ENCODE measurements around the gene PLSCR3.

DNA sequence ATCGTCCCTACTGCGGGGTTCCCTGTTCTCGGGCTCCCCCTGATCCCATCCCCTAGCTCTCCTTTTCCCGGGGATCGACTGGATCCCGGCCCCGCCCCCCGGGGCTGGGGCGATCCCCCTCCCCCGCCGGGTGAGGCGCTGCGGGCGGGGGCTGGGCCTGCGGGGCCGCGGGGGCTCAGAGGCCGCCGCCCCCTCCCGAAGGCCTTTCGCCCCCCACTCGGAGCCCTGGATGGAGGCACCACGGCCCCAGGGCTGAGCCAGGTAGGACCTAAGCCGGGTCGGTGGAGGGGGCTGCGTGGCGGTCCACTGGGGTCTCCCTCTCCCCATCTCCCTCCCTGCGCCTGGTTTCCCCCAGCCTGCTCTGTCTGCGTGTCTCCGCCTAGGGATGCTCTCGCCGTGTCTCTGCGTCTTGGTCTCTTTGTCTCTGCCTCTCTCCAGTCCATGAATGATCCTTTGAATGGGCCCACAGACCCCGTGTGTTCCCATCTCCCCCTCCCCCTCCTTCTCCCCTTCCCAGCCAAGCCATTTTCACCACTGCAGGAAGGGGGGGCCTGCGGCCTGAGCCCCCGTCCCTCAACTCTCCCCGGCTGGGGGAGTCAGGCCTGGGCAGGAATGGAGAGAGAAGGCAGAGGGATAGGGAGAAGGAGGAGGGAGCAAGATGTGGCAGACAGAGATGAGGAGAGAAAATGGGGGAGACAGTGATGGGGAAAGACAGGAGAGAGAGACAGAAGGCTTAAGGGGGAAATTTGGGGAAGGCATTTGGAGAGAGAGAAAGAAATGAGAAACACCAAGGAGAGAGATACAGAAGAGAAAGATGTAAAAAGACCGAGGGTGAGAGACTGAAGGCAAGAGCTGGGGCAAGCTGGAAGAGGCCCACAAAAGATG, 11.3 kb upstream of the PLSCR3 start:
- TF ChIP-seq CTCF (conservative IDR thresholded peaks at IDR 0.05; ENCODE audit: low read length): no peak
- TF ChIP-seq EZH2phosphoT487 (IDR thresholded peaks at IDR 0.05; ENCODE audit: borderline replicate concordance, low read depth, low read length): no peak

All from OCI-LY7 (cell line).